Measurements from ENCODE around the gene ING3. TPM values are rescaled to one million over a fixed set of nuclear protein-coding genes. Genes with fewer than 3 reads are reported as not detected.

The ING3 gene
- total and polyA plus RNA-seq, 9 of the 15 experiments (the other 6 are each of a cell fraction or from before 2014, with no cell fraction given), result 22.8 to 233 (median 50.4) TPM

- in situ Hi-C loops (cut with MboI) (no loop called here), intact Hi-C loops (cut with micrococcal nuclease) (loop anchor here (1.0 to 5.0 kb wide), 3 partner anchors 7 to 1086 kb away; no protein-coding TSS in a partner anchor)
- Histone ChIP-seq H3K9me1 (ENCODE audit: control insufficient read depth, insufficient read depth, low read length) (no peaks in the 10 kb centered on the region), H4K20me1 (replicated peaks; ENCODE audit: control insufficient read depth, insufficient read depth, low read length) (no peaks in the 10 kb centered on the region), H2AFZ (ENCODE audit: low read depth, low read length) (no peak overlapping the region), H3K9ac (ENCODE audit: insufficient read depth in 1 of 2, low read depth in 2 of 2, low read length in 2 of 2) (peak overlapping the region in 1 of 2 experiments; percentile 87; a peak in 3 of 4 replicates), H3K9me3 (replicated peaks; ENCODE audit: control insufficient read depth, insufficient read depth, low read depth, low read length) (no peaks in the 10 kb centered on the region), H3K4me3 (peak overlapping the region; percentile 63), H3K79me2 (ENCODE audit: control insufficient read depth, insufficient read depth, low read length) (peaks cover 100% of the 10 kb centered on the region), H3K4me2 (ENCODE audit: insufficient read depth, low read length) (peak overlapping the region; percentile 89), H3K27me3 (ENCODE audit: control insufficient read depth in 2 of 2, insufficient read depth in 2 of 2, low read length in 2 of 2) (no peaks in the 10 kb centered on the region), H3K4me1 (replicated peaks in 1 of 2; ENCODE audit: control insufficient read depth in 2 of 2, insufficient read depth in 2 of 2, low read length in 2 of 2) (peaks cover 11 to 20% of the 10 kb centered on the region in 2 experiments), H3K27ac (ENCODE audit: extremely low read depth, low read depth, low read length) (peak overlapping the region; percentile 78), H3K36me3 (ENCODE audit: control insufficient read depth, insufficient read depth, low read length) (peaks cover 69% of the 10 kb centered on the region)
- FAIRE-seq (no peak), ATAC-seq (peak; percentile 13), DNase-seq (ENCODE audit: extremely low read depth in 1 of 4, low spot score in 3 of 4) (no peak)
- ChIA-PET CTCF (ENCODE audit: low intra/inter-chr PET ratio) (interaction anchor here (8.5 kb wide), 1 partner anchor 85 kb away, joined by 129 read pairs; no protein-coding TSS in a partner anchor), POLR2A (no interaction called here)
- TSS peak; percentile 57 for BruUV-seq (replicated peaks)
- no peak for TF ChIP-seq ELK3 (CRISPR knock-in tag; IDR thresholded peaks at IDR 0.05)
- no peak for TF ChIP-seq ZNF75A (CRISPR knock-in tag; IDR thresholded peaks at IDR 0.05)
- 0 out of 4 replicates have a peak, but pooled peaks of 1 of the 2 experiments have one; percentile 20 for TF ChIP-seq NONO (IDR thresholded peaks at IDR 0.05; ENCODE audit: low read depth in 2 of 2, low read length in 1 of 2)
- no peak for TF ChIP-seq E4F1 (CRISPR knock-in tag; IDR thresholded peaks at IDR 0.05; ENCODE audit: borderline replicate concordance)
- no peak for TF ChIP-seq IRF1 (CRISPR knock-in tag; IDR thresholded peaks at IDR 0.05; ENCODE audit: borderline replicate concordance)
- no peak for TF ChIP-seq CTBP1 (IDR thresholded peaks at IDR 0.05; ENCODE audit: borderline replicate concordance)
- no peak for TF ChIP-seq CSDE1 (IDR thresholded peaks at IDR 0.05)
- TF ChIP-seq MAFF (IDR thresholded peaks at IDR 0.05; ENCODE audit: low read length), result no peak
- TF ChIP-seq NBN (IDR thresholded peaks at IDR 0.05; ENCODE audit: low read depth), result no peak
- no peak for TF ChIP-seq ELF4 (CRISPR knock-in tag; IDR thresholded peaks at IDR 0.05)
- TF ChIP-seq HDGF (IDR thresholded peaks at IDR 0.05), result no peak
- no peak for TF ChIP-seq ZBTB17 (CRISPR knock-in tag; IDR thresholded peaks at IDR 0.05)
- TF ChIP-seq BRF1 (IDR thresholded peaks at IDR 0.05; ENCODE audit: borderline replicate concordance, extremely low read depth, insufficient read length), result no peak
- TF ChIP-seq SAFB2 (IDR thresholded peaks at IDR 0.05; ENCODE audit: borderline replicate concordance, low read depth, low read length, severe bottlenecking), result no peak
- peak; percentile 40 for TF ChIP-seq POLR2H (tag; IDR thresholded peaks at IDR 0.05; ENCODE audit: low read depth)
- no peak for TF ChIP-seq ZNF280B (CRISPR knock-in tag; IDR thresholded peaks at IDR 0.05)
- TF ChIP-seq C11orf30 (IDR thresholded peaks at IDR 0.05; ENCODE audit: low read depth), result no peak
- TF ChIP-seq SMAD3 (CRISPR knock-in tag; conservative IDR thresholded peaks at IDR 0.05), result no peak
Measured at GRCh38 chr7:120992965-120993494, 42.5 kb downstream of the ING3 start.
